HFF-Myc (cell line): ENCODE data around the gene PPP6R3.
"Not testable (repeated sequence)": the region's sequence is repeated elsewhere in the genome, so short reads cannot be mapped to it uniquely, and the experiment has no call there.

Experiments
- DNase-seq: peaks from one replicate; pipeline ENCODE4 v3.0.0-alpha.2; 2011; ENCODE audit warnings: low read depth; ENCODE audit errors: extremely low read depth
- H3K4me3 ChIP-seq: replicated peaks from 2 replicates; pipeline ENCODE4 v1.5.1; 2011; ENCODE audit warnings: low read depth, mild to moderate bottlenecking, control low read depth, low read length
- TF ChIP-seq, protein P1 (sequence below): IDR thresholded peaks from 2 replicates; pipeline ENCODE4 v1.5.1; 2012; ENCODE audit warnings: mild to moderate bottlenecking, low read depth, low read length, control low read depth; ENCODE audit errors: missing control alignments

The PPP6R3 gene

DNA sequence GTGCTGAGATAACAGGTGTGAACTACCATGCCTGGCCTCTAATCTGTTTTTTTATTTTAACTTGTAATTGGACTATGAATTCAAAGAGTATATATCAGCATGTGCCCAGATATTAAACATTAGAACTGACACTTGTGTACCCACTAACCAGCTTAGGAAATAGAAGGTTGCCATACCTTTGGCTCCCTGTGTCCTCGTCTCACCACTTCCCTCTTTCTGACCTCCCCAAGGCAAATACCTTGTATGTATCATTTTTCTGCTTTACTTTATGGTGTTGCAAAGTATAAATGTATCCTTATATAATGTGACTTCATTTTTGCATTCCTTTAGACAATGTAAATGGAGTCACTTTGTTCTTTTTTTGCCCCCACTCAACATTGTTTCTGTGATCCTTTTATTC, 9.1 kb downstream of the PPP6R3 start:
- TF ChIP-seq, protein P1, sequence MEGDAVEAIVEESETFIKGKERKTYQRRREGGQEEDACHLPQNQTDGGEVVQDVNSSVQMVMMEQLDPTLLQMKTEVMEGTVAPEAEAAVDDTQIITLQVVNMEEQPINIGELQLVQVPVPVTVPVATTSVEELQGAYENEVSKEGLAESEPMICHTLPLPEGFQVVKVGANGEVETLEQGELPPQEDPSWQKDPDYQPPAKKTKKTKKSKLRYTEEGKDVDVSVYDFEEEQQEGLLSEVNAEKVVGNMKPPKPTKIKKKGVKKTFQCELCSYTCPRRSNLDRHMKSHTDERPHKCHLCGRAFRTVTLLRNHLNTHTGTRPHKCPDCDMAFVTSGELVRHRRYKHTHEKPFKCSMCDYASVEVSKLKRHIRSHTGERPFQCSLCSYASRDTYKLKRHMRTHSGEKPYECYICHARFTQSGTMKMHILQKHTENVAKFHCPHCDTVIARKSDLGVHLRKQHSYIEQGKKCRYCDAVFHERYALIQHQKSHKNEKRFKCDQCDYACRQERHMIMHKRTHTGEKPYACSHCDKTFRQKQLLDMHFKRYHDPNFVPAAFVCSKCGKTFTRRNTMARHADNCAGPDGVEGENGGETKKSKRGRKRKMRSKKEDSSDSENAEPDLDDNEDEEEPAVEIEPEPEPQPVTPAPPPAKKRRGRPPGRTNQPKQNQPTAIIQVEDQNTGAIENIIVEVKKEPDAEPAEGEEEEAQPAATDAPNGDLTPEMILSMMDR = no peak
- no peak for DNase-seq
- no peak overlapping the region for H3K4me3 ChIP-seq

DNA sequence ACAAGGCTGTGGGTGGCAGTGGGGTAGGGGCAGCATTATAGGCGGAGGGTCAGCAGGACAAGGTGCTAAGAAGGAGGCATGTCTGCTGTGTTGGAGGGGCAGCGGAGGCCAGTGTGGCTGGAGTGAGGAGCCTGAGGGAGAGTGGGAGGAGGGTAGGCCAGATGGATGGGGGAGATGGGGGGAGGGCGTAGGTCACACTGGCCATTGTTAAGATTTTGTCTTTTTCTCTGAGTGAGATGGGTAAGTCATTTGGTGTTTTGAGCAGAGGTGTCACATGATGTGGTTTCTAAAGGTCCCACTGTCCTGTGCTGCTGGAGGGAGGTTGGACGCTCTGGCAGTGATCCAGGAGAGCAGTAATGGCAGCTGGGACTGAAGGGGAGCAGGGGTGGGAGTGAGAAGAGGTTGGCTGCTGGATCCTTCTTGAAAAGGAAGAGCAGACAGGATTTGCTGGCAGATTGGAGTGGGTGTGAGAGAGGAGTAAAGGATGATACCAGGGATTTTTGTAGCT, 9.8 kb downstream of the PPP6R3 start:
- no peak for DNase-seq
- TF ChIP-seq, protein P1 = no peak
- H3K4me3 ChIP-seq = no peak overlapping the region

DNA sequence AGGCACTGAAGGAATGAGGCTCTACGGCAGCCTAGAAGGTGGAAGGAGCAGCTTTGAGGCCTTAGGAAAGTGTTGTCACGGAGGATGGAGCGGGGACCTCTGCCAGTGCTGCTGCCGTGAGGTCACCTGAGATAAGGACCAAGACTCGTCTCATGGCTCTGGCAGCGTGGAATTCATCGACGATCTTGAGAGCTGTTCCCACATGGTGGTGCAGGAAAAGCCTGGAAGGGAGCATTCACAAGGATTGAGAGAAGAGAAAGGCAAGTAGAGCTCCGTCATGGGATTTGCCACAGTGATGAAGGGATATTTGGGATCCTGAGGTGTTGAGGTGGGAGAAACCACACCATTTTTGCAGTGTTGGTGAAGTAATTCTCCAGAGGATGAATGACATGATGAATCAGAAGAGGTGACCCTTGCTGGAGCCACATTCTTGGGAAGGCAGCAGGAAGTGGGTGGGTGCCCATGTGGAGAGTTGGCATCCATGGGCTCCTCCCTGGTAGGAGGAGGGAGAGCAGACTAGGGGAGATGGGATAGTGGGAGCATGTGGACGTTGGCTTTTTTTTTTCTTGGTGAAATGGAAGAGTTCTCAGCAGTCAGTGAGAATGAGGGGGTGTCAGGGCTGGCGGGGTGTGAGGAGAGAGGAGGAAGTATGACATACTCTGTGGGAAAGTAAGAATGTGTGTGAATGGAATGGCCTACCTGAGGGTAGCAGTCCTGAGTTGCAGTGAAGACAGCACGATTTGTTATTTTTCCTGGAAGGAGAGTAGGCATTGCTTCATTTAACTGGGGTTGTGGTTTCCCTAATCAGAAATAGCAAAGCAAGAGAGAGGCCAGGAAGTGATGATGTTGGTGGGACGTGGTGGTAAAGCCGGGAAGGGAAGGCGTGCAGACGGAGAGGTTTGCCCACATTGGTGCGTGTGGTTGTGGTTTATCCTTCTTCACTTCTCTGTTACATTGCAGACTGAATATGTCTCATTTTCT, 11.1 kb downstream of the PPP6R3 start:
- DNase-seq = no peak
- no peak overlapping the region for H3K4me3 ChIP-seq
- TF ChIP-seq, protein P1 = no peak

DNA sequence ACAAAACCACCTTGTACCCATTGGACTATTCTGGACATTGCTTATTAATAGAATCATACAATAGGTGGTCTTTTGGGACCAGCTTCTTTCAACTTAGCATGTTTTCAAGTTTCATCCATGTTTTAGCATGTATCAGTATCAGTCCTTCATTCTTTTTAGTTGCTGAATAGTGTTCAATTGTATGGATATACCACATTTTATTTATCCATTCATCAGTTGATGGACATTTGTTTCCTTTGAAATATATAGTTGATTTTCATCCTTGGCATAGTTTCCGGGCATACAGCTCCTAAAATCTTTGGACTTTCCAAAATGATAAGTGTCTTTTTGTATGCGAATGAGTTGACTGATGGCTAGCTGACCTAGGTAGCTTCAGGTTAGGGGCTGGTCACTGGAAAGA, 12.2 kb downstream of the PPP6R3 start:
- TF ChIP-seq, protein P1 = no peak
- H3K4me3 ChIP-seq = no peak overlapping the region
- no peak for DNase-seq

DNA sequence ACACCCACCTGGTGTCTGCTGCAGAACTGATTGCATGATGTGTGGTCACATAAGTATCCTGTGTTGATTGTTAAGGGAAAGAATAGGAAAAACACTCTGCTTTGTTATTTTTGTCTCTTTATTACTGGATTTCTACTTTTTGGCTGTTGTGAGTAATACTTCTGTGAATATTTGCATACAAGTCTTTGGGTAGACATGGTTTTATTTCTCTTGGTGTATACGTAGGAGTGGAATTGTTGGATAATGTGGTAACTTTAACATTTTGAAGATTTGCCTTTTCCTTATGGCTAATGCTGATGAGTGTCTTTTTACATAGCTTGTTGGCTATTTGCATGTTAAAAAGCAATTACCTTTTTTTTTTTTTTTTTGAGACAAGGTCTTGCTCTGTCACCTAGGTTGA, 13.1 kb downstream of the PPP6R3 start:
- no peak for DNase-seq
- H3K4me3 ChIP-seq = no peak overlapping the region
- TF ChIP-seq, protein P1 = no peak

DNA sequence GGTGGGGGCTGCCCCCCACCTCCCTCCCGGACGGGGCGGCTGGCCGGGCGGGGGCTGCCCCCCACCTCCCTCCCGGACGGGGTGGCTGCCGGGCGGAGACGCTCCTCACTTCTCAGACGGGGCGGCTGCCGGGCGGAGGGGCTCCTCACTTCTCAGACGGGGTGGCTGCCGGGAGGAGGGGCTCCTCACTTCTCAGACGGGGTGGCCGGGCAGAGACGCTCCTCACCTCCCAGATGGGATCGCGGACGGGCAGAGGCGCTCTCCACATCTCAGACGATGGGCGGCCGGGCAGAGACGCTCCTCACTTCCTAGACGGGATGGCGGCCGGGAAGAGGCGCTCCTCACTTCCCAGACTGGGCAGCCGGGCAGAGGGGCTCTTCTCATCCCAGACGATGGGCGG, 15.1 kb downstream of the PPP6R3 start:
- not testable (repeated sequence) for H3K4me3 ChIP-seq, DNase-seq

DNA sequence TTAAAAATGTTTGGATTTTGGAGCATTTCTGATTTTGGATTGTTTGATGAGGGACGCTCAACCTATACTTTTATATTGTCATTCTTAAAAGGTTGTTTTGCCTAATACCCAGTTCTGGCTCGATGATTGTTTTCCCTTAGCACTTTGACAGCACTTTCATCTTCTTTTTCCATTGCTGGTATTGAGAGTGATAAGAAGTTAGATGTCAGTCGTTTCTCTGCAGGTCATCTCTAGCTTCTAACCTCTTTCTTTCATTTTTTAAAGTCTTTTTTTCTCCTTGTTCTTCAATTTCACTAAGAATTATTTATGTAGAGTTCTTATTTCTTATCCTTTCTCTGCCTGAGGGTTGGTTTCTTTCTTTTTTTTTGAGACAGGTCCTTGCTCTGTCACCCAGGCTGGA, 18.8 kb downstream of the PPP6R3 start:
- TF ChIP-seq, protein P1 = no peak
- no peak overlapping the region for H3K4me3 ChIP-seq
- no peak for DNase-seq
